K562 (cell line): ENCODE results near the gene NEMP1. TPM values are rescaled to one million over a fixed set of nuclear protein-coding genes. Genes with fewer than 3 reads are reported as not detected.

Experiments
- CEBPZ ChIP-seq: fragments of 150-350 bp; IDR thresholded peaks from 2 replicates; pipeline ENCODE4 v1.6.1; 2014; ENCODE audit warnings: low read depth, mild to moderate bottlenecking, low read length, borderline replicate concordance
- GABPA ChIP-seq: fragments of 200-800 bp; sonication (Bioruptor generic); conservative IDR thresholded peaks from 2 replicates; pipeline ENCODE4 v1.6.1; 2016; ENCODE audit warnings: low read depth, missing genetic modification characterization, missing compliant biosample characterization
- GATAD2A ChIP-seq: fragments of 450-650 bp; IDR thresholded peaks from 2 replicates; pipeline ENCODE4 v1.6.1; 2017
- JUN ChIP-seq, 2 experiments: sonication (generic) in 1 of 2; formaldehyde crosslinking in 1 of 2; IDR thresholded peaks; 2 replicates each; pipeline versions ENCODE4 v1.6.1 to v1.8.0; 2012 to 2022; ENCODE audit warnings: borderline replicate concordance in 2 of 2, mild to moderate bottlenecking in 2 of 2, improper control_type of control experiment in 1 of 2, low read depth in 1 of 2, low read length in 1 of 2, missing genetic modification reagents in 1 of 2
- TBL1XR1 ChIP-seq, 2 experiments: IDR thresholded peaks; 2 replicates each; pipeline ENCODE4 v1.6.1; 2012; ENCODE audit warnings: improper control_type of control experiment in 2 of 2, low read length in 2 of 2, mild to moderate bottlenecking in 1 of 2
- THRAP3 ChIP-seq: fragments of 450-650 bp; IDR thresholded peaks from 2 replicates; pipeline ENCODE4 v1.6.1; 2016; ENCODE audit warnings: mild to moderate bottlenecking, inconsistent platforms, borderline replicate concordance
- ZBTB7A ChIP-seq: IDR thresholded peaks from 2 replicates; pipeline ENCODE4 v1.6.1; 2011; ENCODE audit warnings: low read depth, mild to moderate bottlenecking, low read length, moderate library complexity, borderline replicate concordance; ENCODE audit not compliant: control insufficient read depth
- ZKSCAN3 ChIP-seq: fragments of 250-450 bp; sonication (Bioruptor Pico); IDR thresholded peaks from 2 replicates; pipeline ENCODE4 v1.4.0; 2020
- ZNF57 ChIP-seq: fragments of 450-650 bp; formaldehyde crosslinking; IDR thresholded peaks from 2 replicates; pipeline ENCODE4 v1.4.0; 2020; ENCODE audit warnings: mild to moderate bottlenecking, moderate library complexity
- polyA plus RNA-seq, 8 experiments: library from polyadenylated mRNA; depleted of rRNA in 4 of 8; stranded (reverse) in 5 of 8; unstranded in 3 of 8; fragments of >200 nt; fragmentation: Nextera tagmentation in 2 of 8; fragmentation: Illumina TruSeq in 1 of 8; extraction: Ambion mirVana in 2 of 8; extraction: Trizol in 1 of 8; gene quantifications; 2 replicates each; pipeline versions ENCODE4 v1.2.1 to v1.2.3, GENCODE V29; 2011 to 2014; ENCODE audit warnings: inconsistent platforms in 1 of 8, missing spikeins in 1 of 8
- total RNA-seq, 7 experiments: library from RNA; depleted of rRNA in 6 of 7; stranded (reverse); fragments of >200 nt in 6 of 7; fragmentation: Illumina TruSeq in 2 of 7; extraction: Trizol in 2 of 7; gene quantifications; 2 replicates each; pipeline versions ENCODE4 v1.2.1 to v1.2.3, GENCODE V29; 2011 to 2021; ENCODE audit warnings: low replicate concordance in 1 of 7
- TF ChIP-seq, protein P1 (sequence below), 2 experiments: fragments of 450-650 bp; IDR thresholded peaks; 2 replicates each; pipeline ENCODE4 v1.6.1; 2016; ENCODE audit warnings: mild to moderate bottlenecking in 2 of 2, borderline replicate concordance in 1 of 2, low read depth in 1 of 2, moderate library complexity in 1 of 2
- TF ChIP-seq, protein P2 (sequence below), 2 experiments: IDR thresholded peaks; 2 replicates each; pipeline ENCODE4 v1.6.1; 2011; ENCODE audit warnings: borderline replicate concordance in 1 of 2, control low read depth in 1 of 2, low read depth in 1 of 2, low read length in 1 of 2, mild to moderate bottlenecking in 1 of 2, mixed read lengths in 1 of 2, moderate library complexity in 1 of 2; ENCODE audit not compliant: insufficient read depth in 1 of 2, insufficient read length in 1 of 2, poor library complexity in 1 of 2, severe bottlenecking in 1 of 2; ENCODE audit errors: extremely low read depth in 1 of 2

NEMP1 gene
- total and polyA plus RNA-seq, 9 of the 15 experiments (the other 6 are each of a cell fraction or from before 2014, with no cell fraction given): 9.5 to 82.2 (median 41.2) TPM

DNA sequence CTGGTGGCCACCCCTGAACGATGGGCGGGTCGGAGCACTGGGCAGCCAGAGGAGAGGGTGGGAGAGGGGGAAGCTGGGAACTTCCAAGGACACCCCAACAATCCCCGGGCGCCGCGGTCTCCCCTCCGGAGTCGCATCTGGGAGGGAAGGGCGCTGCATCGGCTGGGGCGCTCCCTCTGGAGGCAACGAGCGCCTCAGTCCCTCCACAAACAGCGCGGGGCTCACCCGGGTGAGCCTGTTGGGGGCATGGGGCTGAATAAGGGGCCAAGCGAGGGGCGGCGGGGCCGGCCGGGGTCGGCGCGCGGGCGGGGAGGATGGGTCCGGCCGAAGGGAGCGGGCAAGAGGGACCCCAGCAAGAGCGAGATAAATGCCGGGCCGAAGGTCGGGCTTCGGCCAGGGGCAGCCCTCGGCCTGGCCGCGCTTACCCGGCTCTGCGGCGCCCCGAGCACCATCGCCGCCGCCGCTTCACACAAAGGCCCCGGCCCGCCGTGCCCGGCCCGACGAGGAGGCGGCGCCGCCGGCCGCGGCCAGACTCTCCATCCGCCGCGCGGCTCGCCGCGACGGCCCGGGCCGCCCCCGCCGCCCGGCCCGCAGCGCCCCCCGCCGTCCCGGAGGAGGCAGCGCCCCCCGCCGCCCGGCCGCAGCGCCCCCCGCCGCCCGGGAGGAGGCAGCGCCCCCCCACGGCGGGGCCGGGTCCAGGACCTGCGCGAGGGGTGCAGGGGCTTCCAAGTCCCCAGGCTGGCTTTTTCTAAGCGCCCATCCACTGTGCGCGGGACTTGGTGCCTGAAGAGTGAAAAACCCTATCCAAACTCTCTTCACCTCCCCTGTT is 72.4 kb downstream of the NEMP1 start, which contains the start of gene ZBTB39 (continued):
- TF ChIP-seq, protein P1, sequence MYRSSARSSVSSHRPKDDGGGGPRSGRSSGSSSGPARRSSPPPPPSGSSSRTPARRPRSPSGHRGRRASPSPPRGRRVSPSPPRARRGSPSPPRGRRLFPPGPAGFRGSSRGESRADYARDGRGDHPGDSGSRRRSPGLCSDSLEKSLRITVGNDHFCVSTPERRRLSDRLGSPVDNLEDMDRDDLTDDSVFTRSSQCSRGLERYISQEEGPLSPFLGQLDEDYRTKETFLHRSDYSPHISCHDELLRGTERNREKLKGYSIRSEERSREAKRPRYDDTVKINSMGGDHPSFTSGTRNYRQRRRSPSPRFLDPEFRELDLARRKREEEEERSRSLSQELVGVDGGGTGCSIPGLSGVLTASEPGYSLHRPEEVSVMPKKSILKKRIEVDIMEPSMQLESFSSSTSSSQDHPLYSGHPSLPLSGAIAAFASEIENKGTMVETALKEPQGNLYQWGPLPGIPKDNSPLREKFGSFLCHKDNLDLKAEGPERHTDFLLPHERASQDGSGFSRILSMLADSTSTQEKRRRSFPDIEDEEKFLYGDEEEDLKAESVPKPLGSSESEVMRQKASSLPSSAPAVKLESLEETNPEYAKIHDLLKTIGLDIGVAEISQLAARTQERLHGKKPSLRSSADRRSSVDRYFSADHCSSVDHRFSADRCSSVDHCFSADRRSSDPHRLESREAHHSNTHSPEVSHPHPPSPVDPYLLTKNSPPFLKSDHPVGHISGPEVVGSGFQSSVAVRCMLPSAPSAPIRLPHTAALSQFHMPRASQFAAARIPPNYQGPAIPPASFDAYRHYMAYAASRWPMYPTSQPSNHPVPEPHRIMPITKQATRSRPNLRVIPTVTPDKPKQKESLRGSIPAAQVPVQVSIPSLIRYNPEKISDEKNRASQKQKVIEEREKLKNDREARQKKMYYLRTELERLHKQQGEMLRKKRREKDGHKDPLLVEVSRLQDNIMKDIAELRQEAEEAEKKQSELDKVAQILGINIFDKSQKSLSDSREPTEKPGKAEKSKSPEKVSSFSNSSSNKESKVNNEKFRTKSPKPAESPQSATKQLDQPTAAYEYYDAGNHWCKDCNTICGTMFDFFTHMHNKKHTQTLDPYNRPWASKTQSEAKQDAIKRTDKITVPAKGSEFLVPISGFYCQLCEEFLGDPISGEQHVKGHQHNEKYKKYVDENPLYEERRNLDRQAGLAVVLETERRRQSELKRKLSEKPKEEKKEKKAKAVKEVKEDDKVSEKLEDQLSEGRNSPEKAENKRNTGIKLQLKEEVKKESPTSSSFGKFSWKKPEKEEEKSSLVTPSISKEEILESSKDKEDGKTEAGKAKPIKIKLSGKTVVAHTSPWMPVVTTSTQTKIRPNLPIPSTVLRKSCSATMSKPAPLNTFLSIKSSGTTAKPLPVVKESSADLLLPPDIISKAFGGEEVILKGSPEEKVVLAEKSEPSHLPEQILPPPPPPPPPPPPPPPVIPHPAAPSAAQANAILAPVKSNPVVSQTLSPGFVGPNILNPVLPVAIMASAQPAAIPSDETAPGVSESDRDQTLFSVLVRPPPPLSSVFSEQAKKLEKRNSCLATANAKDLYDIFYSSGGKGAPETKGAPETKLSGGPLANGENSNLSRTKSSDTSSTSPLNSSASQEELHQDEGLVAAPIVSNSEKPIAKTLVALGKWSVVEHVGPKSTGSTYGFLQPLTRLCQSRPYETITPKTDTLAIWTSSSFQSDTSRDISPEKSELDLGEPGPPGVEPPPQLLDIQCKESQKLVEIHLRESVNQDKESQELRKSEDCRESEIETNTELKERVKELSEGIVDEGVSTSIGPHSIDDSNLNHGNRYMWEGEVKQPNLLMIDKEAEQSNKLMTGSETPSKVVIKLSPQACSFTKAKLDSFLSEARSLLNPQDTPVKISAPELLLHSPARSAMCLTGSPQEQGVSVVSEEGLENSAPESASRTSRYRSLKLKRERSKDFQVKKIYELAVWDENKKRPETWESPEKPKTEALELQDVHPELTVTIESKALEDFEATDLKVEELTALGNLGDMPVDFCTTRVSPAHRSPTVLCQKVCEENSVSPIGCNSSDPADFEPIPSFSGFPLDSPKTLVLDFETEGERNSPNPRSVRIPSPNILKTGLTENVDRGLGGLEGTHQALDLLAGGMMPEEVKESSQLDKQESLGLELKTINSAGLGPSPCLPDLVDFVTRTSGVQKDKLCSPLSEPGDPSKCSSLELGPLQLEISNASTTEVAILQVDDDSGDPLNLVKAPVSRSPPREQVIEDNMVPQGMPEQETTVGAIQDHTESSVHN (IDR thresholded peaks at IDR 0.05; ENCODE audit: borderline replicate concordance in 1 of 2, low read depth in 1 of 2): no peak
- no peak for TF ChIP-seq THRAP3
- TF ChIP-seq ZBTB7A: peak; percentile 96
- TF ChIP-seq CEBPZ: no peak
- TF ChIP-seq, protein P2, sequence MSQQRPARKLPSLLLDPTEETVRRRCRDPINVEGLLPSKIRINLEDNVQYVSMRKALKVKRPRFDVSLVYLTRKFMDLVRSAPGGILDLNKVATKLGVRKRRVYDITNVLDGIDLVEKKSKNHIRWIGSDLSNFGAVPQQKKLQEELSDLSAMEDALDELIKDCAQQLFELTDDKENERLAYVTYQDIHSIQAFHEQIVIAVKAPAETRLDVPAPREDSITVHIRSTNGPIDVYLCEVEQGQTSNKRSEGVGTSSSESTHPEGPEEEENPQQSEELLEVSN (IDR thresholded peaks at IDR 0.05; ENCODE audit: borderline replicate concordance in 1 of 2, extremely low read depth in 1 of 2, insufficient read depth in 1 of 2, insufficient read length in 1 of 2, low read depth in 1 of 2, low read length in 1 of 2, poor library complexity in 1 of 2, severe bottlenecking in 1 of 2): peak in 1 of 2 experiments; percentile 46
- TF ChIP-seq ZKSCAN3: no peak
- no peak for TF ChIP-seq ZNF57 (CRISPR knock-in tag)
- TF ChIP-seq GATAD2A: no peak
- TF ChIP-seq TBL1XR1 (IDR thresholded peaks at IDR 0.05; ENCODE audit: low read length in 2 of 2): no peak
- TF ChIP-seq GABPA (tag): peak; percentile 88
- no peak for TF ChIP-seq JUN (IDR thresholded peaks at IDR 0.05; ENCODE audit: borderline replicate concordance, low read depth, low read length)
- TF ChIP-seq JUN (CRISPR knock-in tag; IDR thresholded peaks at IDR 0.05; ENCODE audit: borderline replicate concordance): no peak
